Stimulated activated CD8-positive, alpha-beta memory T cell treated with anti-CD3 and anti-CD28 coated beads, Interleukin-12 subunit alpha, Interleukin-12 subunit beta, amount 100 ng/mL, for 24 hours (primary cell): Measurements from ENCODE around the gene FDXACB1.

Experiments used
- DNase-seq: peaks from one replicate; pipeline ENCODE4 v3.0.0-alpha.2; 2020; ENCODE audit errors: extremely low read depth

Gene FDXACB1

GRCh38 chr11:111878849-111879636 is at the start of gene FDXACB1, which contains the start of gene CFAP68:
Gene FDXACB1, minus strand, starts transcription at chr11:111879165. Its CDS starts 33 bp downstream, at chr11:111879132.
Gene CFAP68, plus strand, starts transcription at chr11:111879541. Its CDS starts 20 bp downstream, at chr11:111879561.
- peak; percentile 86 for DNase-seq

GRCh38 chr11:111926505-111927391 is 47.8 kb upstream of the FDXACB1 start:
- DNase-seq = peak; percentile 83

- no peak for DNase-seq
These were observed 47.0 kb upstream of the FDXACB1 start for GRCh38 chr11:111925953-111926352.

- no peak for DNase-seq
These were observed 45.0 kb upstream of the FDXACB1 start for GRCh38 chr11:111923951-111924350.

GRCh38 chr11:111923351-111923788 is 44.4 kb upstream of the FDXACB1 start:
- DNase-seq = no peak

GRCh38 chr11:111922803-111923202 is 43.8 kb upstream of the FDXACB1 start:
- DNase-seq = no peak

GRCh38 chr11:111921541-111922230 is 42.7 kb upstream of the FDXACB1 start:
- DNase-seq = no peak

- DNase-seq = no peak
These were observed 41.9 kb upstream of the FDXACB1 start for GRCh38 chr11:111920908-111921307.

GRCh38 chr11:111918390-111919256 is 39.7 kb upstream of the FDXACB1 start, which contains the start of gene C11orf52:
Gene C11orf52, plus strand, starts transcription at chr11:111918913. Its CDS starts 60 bp downstream, at chr11:111918973.
- DNase-seq = no peak

GRCh38 chr11:111917788-111918187 is 38.8 kb upstream of the FDXACB1 start:
- no peak for DNase-seq

GRCh38 chr11:111917312-111917711 is 38.3 kb upstream of the FDXACB1 start:
- DNase-seq = no peak

- DNase-seq = no peak
These were observed 37.8 kb upstream of the FDXACB1 start for GRCh38 chr11:111916768-111917167.

- no peak for DNase-seq
These were observed 35.0 kb upstream of the FDXACB1 start for GRCh38 chr11:111913997-111914396.

- no peak for DNase-seq
These were observed 34.3 kb upstream of the FDXACB1 start for GRCh38 chr11:111913031-111913861.

- DNase-seq = no peak
These were observed 33.6 kb upstream of the FDXACB1 start, which contains the start of gene HSPB2 for GRCh38 chr11:111912535-111912934. Gene HSPB2, plus strand, starts transcription at chr11:111912734. Its CDS starts 96 bp downstream, at chr11:111912830.

GRCh38 chr11:111911563-111912401 is 32.8 kb upstream of the FDXACB1 start, which contains the start of gene CRYAB:
Gene CRYAB, minus strand, starts transcription at chr11:111911770. Its CDS starts 46 bp downstream, at chr11:111911724.
- no peak for DNase-seq

- DNase-seq = no peak
These were observed 32.0 kb upstream of the FDXACB1 start for GRCh38 chr11:111910676-111911562.

GRCh38 chr11:111909378-111909777 is 30.4 kb upstream of the FDXACB1 start:
- DNase-seq = no peak
